Measurements from ENCODE around the gene CST6. TPM values are rescaled to one million over a fixed set of nuclear protein-coding genes. Genes with fewer than 3 reads are reported as not detected.
A peak's percentile ranks its signal among the peaks of the same experiment; 100 is the strongest.

Gene CST6
- total RNA-seq, 1 donor from 2014 or later = not detected

DNA sequence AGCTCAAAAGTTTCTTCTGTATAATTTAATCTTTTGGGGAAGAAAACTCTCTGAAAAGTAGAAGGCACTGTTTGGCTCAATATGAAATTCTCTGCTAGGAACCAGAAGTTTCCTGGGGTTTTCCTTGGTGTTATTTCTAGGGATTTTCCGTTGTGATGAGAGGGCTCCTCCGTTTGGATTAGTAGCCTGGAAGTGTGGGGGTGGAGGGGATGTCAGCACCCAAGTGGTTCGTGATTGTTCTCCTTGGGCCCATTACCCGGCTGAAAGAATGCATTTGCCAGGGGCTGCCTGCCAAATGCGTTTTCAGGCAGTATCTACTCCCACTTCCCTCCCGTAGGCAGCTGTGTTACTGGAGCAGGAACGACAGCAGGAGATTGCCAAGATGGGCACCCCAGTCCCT lies 44.7 kb downstream of the CST6 start:
- Mint-ChIP-seq H3K4me3 (no peak overlapping the region), H3K36me3 (ENCODE audit: low read depth) (peaks cover 84% of the 10 kb centered on the region), H3K4me1 (peaks cover 32% of the 10 kb centered on the region), H3K27ac (no peak overlapping the region), H3K9me3 (no peaks in the 10 kb centered on the region), H3K27me3 (no peaks in the 10 kb centered on the region)
- TF ChIP-seq, protein P1, sequence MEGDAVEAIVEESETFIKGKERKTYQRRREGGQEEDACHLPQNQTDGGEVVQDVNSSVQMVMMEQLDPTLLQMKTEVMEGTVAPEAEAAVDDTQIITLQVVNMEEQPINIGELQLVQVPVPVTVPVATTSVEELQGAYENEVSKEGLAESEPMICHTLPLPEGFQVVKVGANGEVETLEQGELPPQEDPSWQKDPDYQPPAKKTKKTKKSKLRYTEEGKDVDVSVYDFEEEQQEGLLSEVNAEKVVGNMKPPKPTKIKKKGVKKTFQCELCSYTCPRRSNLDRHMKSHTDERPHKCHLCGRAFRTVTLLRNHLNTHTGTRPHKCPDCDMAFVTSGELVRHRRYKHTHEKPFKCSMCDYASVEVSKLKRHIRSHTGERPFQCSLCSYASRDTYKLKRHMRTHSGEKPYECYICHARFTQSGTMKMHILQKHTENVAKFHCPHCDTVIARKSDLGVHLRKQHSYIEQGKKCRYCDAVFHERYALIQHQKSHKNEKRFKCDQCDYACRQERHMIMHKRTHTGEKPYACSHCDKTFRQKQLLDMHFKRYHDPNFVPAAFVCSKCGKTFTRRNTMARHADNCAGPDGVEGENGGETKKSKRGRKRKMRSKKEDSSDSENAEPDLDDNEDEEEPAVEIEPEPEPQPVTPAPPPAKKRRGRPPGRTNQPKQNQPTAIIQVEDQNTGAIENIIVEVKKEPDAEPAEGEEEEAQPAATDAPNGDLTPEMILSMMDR (IDR thresholded peaks at IDR 0.05) = no peak
- ChIA-PET POLR2A (interaction anchor here (0.6 to 0.9 kb wide), 2 partner anchors 54 to 1811 kb away, joined by 3 to 6 read pairs; partner anchors contain the start of genes BANF1 and EIF1AD), CTCF (interaction anchor here (1.9 kb wide), 1 partner anchor 11 kb away, joined by 6 read pairs; no protein-coding TSS in a partner anchor)
- no peak for DNase-seq
- intact Hi-C loops (cut with micrococcal nuclease) = no loop called here
- no peak for ATAC-seq (ENCODE audit: low read depth)

DNA sequence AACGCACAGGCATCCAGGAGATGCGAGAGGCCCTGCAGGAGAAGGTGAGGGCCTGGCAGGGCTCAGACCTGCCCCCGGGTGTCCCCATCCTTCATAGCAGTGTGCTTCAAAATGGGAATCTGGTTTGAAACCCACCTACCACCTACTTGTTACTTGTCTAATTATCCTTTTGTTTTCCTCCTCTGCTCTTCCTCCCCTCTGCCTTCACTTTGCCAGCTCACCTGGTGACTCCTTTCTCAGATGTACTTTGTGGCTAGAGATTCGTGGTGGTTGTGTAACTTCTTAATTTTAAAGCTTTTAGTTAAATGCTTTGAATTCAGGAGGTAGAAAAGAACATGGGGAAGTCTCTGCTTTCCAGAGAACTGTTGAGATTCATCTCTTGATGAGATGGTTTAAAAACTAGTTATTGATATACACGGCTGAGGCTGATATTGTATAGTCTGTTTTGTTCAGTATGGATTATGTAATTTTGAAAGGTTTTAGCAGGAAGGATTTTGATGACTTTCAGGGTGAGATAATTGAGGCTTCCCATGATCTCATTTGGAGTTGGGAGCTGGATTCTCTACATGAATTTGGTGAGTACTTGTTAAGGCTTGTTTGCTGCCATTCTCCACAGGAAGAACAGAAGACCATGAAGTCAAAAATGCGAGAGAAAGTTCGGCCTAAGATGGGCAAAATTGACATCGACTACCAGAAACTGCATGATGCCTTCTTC lies 48.3 kb downstream of the CST6 start:
- H3K36me3 Mint-ChIP-seq (ENCODE audit: low read depth) = peaks cover 94% of the 10 kb centered on the region
- TF ChIP-seq, protein P1 (IDR thresholded peaks at IDR 0.05) = no peak
- ChIA-PET CTCF (interaction anchor here (1.4 to 2.2 kb wide), 2 partner anchors 7 to 16 kb away, joined by 4 to 8 read pairs; no protein-coding TSS in a partner anchor), POLR2A (interaction anchor here (1.1 kb wide), 1 partner anchor 66 kb away, joined by 5 read pairs; no protein-coding TSS in a partner anchor)
- peaks cover 20% of the 10 kb centered on the region for H3K4me1 Mint-ChIP-seq
- no peak for DNase-seq
- H3K27ac Mint-ChIP-seq = peak overlapping the region; percentile 41
- no peaks in the 10 kb centered on the region for H3K9me3 Mint-ChIP-seq
- H3K4me3 Mint-ChIP-seq = no peak overlapping the region
- no peaks in the 10 kb centered on the region for H3K27me3 Mint-ChIP-seq
- no peak for ATAC-seq (ENCODE audit: low read depth)
- intact Hi-C loops (cut with micrococcal nuclease) = no loop called here

DNA sequence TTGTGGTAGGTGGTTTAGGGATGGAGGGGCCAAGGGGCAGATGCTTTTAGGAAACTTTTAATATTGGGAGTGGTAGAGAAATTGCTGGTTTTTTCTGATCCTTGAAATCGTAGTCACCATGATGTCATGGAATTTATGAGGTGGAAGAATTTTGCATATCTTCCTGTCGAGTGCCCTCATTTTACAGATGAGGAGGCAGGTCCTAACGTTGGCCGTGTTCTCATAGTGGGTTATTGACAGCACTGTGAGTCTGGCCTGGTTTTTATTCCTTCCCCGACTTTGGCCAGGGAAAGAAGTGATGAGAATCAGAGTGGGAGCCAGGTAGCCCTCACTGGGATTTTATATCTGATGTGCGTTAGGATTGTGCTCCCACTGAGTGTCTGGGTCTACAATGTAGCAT lies 49.5 kb downstream of the CST6 start:
- Mint-ChIP-seq H3K4me1 (peaks cover 21% of the 10 kb centered on the region), H3K36me3 (ENCODE audit: low read depth) (peaks cover 93% of the 10 kb centered on the region), H3K9me3 (no peaks in the 10 kb centered on the region), H3K27me3 (no peaks in the 10 kb centered on the region), H3K4me3 (no peak overlapping the region), H3K27ac (peak overlapping the region; percentile 63)
- ChIA-PET POLR2A (no interaction called here), CTCF (no interaction called here)
- TF ChIP-seq, protein P1 (IDR thresholded peaks at IDR 0.05) = no peak
- no peak for DNase-seq
- intact Hi-C loops (cut with micrococcal nuclease) = no loop called here
- peak; percentile 50 for ATAC-seq (ENCODE audit: low read depth)

DNA sequence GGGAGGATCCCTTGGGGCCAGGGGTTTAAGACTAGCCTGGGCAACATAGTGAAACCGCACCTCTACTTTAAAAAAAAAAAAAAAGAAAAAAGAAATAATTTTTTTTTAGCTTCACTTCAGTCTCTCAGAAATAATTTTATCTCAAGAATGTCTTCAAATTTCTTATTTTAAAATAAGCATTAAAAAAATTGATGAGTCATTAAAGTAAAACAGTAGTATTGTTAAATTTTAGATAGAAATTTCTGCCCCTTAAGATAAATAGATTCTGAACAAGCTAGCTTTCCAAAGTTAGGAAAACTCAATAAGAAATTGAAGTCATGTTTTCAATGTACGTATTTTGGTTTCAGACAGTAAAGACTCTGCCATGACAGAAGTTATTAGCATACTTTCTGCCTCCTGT lies 50.6 kb downstream of the CST6 start:
- Mint-ChIP-seq H3K4me1 (peaks cover 30% of the 10 kb centered on the region), H3K4me3 (no peak overlapping the region), H3K9me3 (no peaks in the 10 kb centered on the region), H3K36me3 (ENCODE audit: low read depth) (peaks cover 93% of the 10 kb centered on the region), H3K27ac (no peak overlapping the region), H3K27me3 (no peaks in the 10 kb centered on the region)
- ChIA-PET CTCF (interaction anchor here (2.4 kb wide), 1 partner anchor 17 kb away, joined by 9 read pairs; no protein-coding TSS in a partner anchor), POLR2A (interaction anchor here (0.6 to 2.0 kb wide), 3 partner anchors 10 to 946 kb away, joined by 3 to 8 read pairs (median 3); partner anchors contain the start of gene SF3B2)
- intact Hi-C loops (cut with micrococcal nuclease) = no loop called here
- TF ChIP-seq, protein P1 (IDR thresholded peaks at IDR 0.05) = no peak
- no peak for DNase-seq
- no peak for ATAC-seq (ENCODE audit: low read depth)

Other genes starting within 250 kb of the CST6 start
- 17.4 and 20.9 TPM in 2 replicates for gene AP5B1, start 231.0 kb upstream of the CST6 start, total RNA-seq
- gene OVOL1, start 224.9 kb upstream of the CST6 start, total RNA-seq = 0.09 and 0.29 TPM in 2 replicates
- 0.37 and 1.0 TPM in 2 replicates for gene SNX32, start 178.0 kb upstream of the CST6 start, total RNA-seq
- 1,079 and 1,089 TPM in 2 replicates for gene CFL1, start 153.8 kb upstream of the CST6 start, total RNA-seq
- gene MUS81, start 151.6 kb upstream of the CST6 start, total RNA-seq = 73.8 and 83.1 TPM in 2 replicates
- 3.8 and 6.3 TPM in 2 replicates for gene EFEMP2, start 139.2 kb upstream of the CST6 start, total RNA-seq
- gene CTSW, start 132.2 kb upstream of the CST6 start, total RNA-seq = 0.59 and 0.93 TPM in 2 replicates
- 74.5 and 76.5 TPM in 2 replicates for gene FIBP, start 123.5 kb upstream of the CST6 start, total RNA-seq
- gene CCDC85B, start 121.3 kb upstream of the CST6 start, total RNA-seq = 21.6 and 23.4 TPM in 2 replicates
- gene FOSL1, start 111.6 kb upstream of the CST6 start, total RNA-seq = 1.0 and 1.4 TPM in 2 replicates
- 28.9 and 31.7 TPM in 2 replicates for gene C11orf68, start 92.9 kb upstream of the CST6 start, total RNA-seq
- gene DRAP1, start 92.6 kb upstream of the CST6 start, total RNA-seq = 64.7 and 75.8 TPM in 2 replicates
- gene TSGA10IP, start 66.5 kb upstream of the CST6 start, total RNA-seq = not detected in 2 replicates
- 86.6 and 92.3 TPM in 2 replicates for gene SART1, start 50.3 kb upstream of the CST6 start, total RNA-seq
- gene EIF1AD, start 9.9 kb upstream of the CST6 start, total RNA-seq = 50.7 and 58.9 TPM in 2 replicates
- 220 and 228 TPM in 2 replicates for gene BANF1, start 9.5 kb upstream of the CST6 start, total RNA-seq
- gene CATSPER1, start 14.5 kb downstream of the CST6 start, total RNA-seq = not detected in 2 replicates
- not detected in 2 replicates for gene GAL3ST3, start 37.2 kb downstream of the CST6 start, total RNA-seq
- gene SF3B2, start 40.4 kb downstream of the CST6 start, total RNA-seq = 198 and 219 TPM in 2 replicates
- gene PACS1, start 58.3 kb downstream of the CST6 start, total RNA-seq = 118 and 121 TPM in 2 replicates
- 37.0 and 45.6 TPM in 2 replicates for gene KLC2, start 245.7 kb downstream of the CST6 start, total RNA-seq

All from activated B cell treated with CpG ODN at 0.5 μM for 24 hours (primary cell).